ENCODE results near the gene RPLP1.

Gene RPLP1

DNA sequence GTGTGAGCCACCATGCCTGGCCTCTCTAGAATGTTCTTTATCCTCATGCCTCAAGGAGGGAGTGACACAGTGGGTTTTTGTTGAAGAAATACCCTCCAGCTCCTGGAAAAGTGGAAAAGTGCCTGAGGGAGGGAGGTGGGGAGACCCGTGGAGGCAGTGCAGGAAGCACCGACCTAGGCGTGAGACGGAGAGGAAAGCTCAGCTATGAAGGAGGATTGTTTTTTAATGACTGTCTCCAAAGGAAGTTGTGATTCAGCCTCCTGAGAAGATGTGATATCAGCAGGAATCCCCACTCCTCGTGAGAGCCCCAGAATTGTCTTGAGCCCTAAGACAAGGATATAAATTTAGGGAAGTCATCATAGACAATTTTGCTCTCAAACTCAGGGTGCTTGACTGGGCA lies 21.7 kb downstream of the RPLP1 start:
- Histone ChIP-seq H4K20me1 (ENCODE audit: insufficient read depth, low read length) (no peaks in the 10 kb centered on the region), H2AFZ (ENCODE audit: low read depth, low read length) (no peak overlapping the region), H3K4me2 (ENCODE audit: low read length) (no peak overlapping the region), H3K9ac (ENCODE audit: low read length) (no peak overlapping the region), H3K4me3 (ENCODE audit: low read length) (no peak overlapping the region), H3K36me3 (replicated peaks; ENCODE audit: low read depth, low read length) (no peaks in the 10 kb centered on the region), H3K27me3 (ENCODE audit: low read depth, low read length) (peaks cover 13% of the 10 kb centered on the region; the same call in 1 of the 2 replicates), H3K4me1 (ENCODE audit: low read length) (peaks cover 5% of the 10 kb centered on the region), H3K27ac (ENCODE audit: low read length) (no peak overlapping the region), H3K9me3 (ENCODE audit: insufficient read depth, low read length) (no peaks in the 10 kb centered on the region), H3K79me2 (ENCODE audit: low read length) (no peaks in the 10 kb centered on the region)
- TF ChIP-seq, protein P1, sequence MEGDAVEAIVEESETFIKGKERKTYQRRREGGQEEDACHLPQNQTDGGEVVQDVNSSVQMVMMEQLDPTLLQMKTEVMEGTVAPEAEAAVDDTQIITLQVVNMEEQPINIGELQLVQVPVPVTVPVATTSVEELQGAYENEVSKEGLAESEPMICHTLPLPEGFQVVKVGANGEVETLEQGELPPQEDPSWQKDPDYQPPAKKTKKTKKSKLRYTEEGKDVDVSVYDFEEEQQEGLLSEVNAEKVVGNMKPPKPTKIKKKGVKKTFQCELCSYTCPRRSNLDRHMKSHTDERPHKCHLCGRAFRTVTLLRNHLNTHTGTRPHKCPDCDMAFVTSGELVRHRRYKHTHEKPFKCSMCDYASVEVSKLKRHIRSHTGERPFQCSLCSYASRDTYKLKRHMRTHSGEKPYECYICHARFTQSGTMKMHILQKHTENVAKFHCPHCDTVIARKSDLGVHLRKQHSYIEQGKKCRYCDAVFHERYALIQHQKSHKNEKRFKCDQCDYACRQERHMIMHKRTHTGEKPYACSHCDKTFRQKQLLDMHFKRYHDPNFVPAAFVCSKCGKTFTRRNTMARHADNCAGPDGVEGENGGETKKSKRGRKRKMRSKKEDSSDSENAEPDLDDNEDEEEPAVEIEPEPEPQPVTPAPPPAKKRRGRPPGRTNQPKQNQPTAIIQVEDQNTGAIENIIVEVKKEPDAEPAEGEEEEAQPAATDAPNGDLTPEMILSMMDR (IDR thresholded peaks at IDR 0.05; ENCODE audit: low read depth, low read length): no peak
- TF ChIP-seq EZH2phosphoT487 (IDR thresholded peaks at IDR 0.05; ENCODE audit: low read depth): no peak

DNA sequence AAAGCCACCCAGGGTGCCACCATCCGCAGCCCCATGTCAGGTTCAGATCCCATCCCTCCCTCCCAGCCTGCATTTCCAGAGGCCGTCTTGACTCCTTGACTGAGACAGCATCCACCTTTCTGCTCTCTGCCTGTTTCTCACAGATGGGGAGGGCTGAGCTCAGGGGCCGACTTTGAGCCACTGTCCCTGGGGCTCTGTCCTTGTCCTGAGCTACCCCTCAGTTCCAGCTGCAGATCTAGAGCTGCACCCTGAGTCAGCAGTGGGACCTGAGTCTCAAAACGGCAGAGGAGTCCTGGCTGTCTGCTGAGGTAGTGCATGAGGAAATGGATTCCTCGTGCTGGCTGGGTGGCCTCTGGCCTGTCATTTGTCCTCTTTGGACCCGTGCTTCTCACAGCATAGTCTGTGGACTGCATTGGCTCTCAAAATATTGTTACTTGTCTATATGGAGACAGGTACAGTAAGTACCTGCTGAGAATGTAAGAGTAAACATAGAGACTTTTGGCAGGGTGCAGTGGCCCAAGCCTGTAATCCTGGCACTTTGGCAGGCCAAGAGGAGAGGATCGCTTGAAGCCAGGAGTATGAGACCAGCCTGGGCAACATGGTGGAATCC lies 22.3 kb downstream of the RPLP1 start:
- H2AFZ ChIP-seq (ENCODE audit: low read depth, low read length): no peak overlapping the region
- no peaks in the 10 kb centered on the region for H4K20me1 ChIP-seq (ENCODE audit: insufficient read depth, low read length)
- no peak overlapping the region for H3K9ac ChIP-seq (ENCODE audit: low read length)
- no peak overlapping the region for H3K27ac ChIP-seq (ENCODE audit: low read length)
- H3K79me2 ChIP-seq (ENCODE audit: low read length): no peaks in the 10 kb centered on the region
- H3K4me3 ChIP-seq (ENCODE audit: low read length): no peak overlapping the region
- no peak overlapping the region for H3K4me2 ChIP-seq (ENCODE audit: low read length)
- peaks cover 19% of the 10 kb centered on the region; the same call in 1 of the 2 replicates for H3K27me3 ChIP-seq (ENCODE audit: low read depth, low read length)
- H3K36me3 ChIP-seq (replicated peaks; ENCODE audit: low read depth, low read length): no peaks in the 10 kb centered on the region
- no peaks in the 10 kb centered on the region for H3K9me3 ChIP-seq (ENCODE audit: insufficient read depth, low read length)
- peaks cover 3% of the 10 kb centered on the region; the same call in 1 of the 2 replicates for H3K4me1 ChIP-seq (ENCODE audit: low read length)
- TF ChIP-seq EZH2phosphoT487 (IDR thresholded peaks at IDR 0.05; ENCODE audit: low read depth): no peak
- TF ChIP-seq, protein P1 (IDR thresholded peaks at IDR 0.05; ENCODE audit: low read depth, low read length): no peak

GRCh38 chr15:69475769-69476358 lies 23.2 kb downstream of the RPLP1 start:
- Histone ChIP-seq H3K4me3 (ENCODE audit: low read length) (no peak overlapping the region), H3K4me2 (ENCODE audit: low read length) (no peak overlapping the region), H3K9me3 (ENCODE audit: insufficient read depth, low read length) (no peaks in the 10 kb centered on the region), H3K4me1 (ENCODE audit: low read length) (peaks cover 3% of the 10 kb centered on the region; the same call in 1 of the 2 replicates), H3K79me2 (ENCODE audit: low read length) (no peaks in the 10 kb centered on the region), H3K36me3 (replicated peaks; ENCODE audit: low read depth, low read length) (no peaks in the 10 kb centered on the region), H3K27ac (ENCODE audit: low read length) (no peak overlapping the region), H2AFZ (ENCODE audit: low read depth, low read length) (no peak overlapping the region), H4K20me1 (ENCODE audit: insufficient read depth, low read length) (no peaks in the 10 kb centered on the region), H3K9ac (ENCODE audit: low read length) (no peak overlapping the region), H3K27me3 (ENCODE audit: low read depth, low read length) (peaks cover 22% of the 10 kb centered on the region; the same call in 1 of the 2 replicates)
- TF ChIP-seq, protein P1 (IDR thresholded peaks at IDR 0.05; ENCODE audit: low read depth, low read length): peak; percentile 81
- TF ChIP-seq EZH2phosphoT487 (IDR thresholded peaks at IDR 0.05; ENCODE audit: low read depth): no peak

GRCh38 chr15:69476704-69477473 lies 24.3 kb downstream of the RPLP1 start:
- Histone ChIP-seq H3K27me3 (ENCODE audit: low read depth, low read length) (peaks cover 22% of the 10 kb centered on the region; the same call in 1 of the 2 replicates), H4K20me1 (ENCODE audit: insufficient read depth, low read length) (no peaks in the 10 kb centered on the region), H3K9ac (ENCODE audit: low read length) (no peak overlapping the region), H3K9me3 (ENCODE audit: insufficient read depth, low read length) (no peaks in the 10 kb centered on the region), H3K4me2 (ENCODE audit: low read length) (no peak overlapping the region), H3K4me3 (ENCODE audit: low read length) (no peak overlapping the region), H3K79me2 (ENCODE audit: low read length) (no peaks in the 10 kb centered on the region), H2AFZ (ENCODE audit: low read depth, low read length) (no peak overlapping the region), H3K36me3 (replicated peaks; ENCODE audit: low read depth, low read length) (no peaks in the 10 kb centered on the region), H3K4me1 (ENCODE audit: low read length) (peaks cover 3% of the 10 kb centered on the region; the same call in 1 of the 2 replicates), H3K27ac (ENCODE audit: low read length) (no peak overlapping the region)
- no peak for TF ChIP-seq EZH2phosphoT487 (IDR thresholded peaks at IDR 0.05; ENCODE audit: low read depth)
- TF ChIP-seq, protein P1 (IDR thresholded peaks at IDR 0.05; ENCODE audit: low read depth, low read length): no peak
